Measurements from ENCODE around the gene CCZ1.
A peak's percentile ranks its signal among the peaks of the same experiment; 100 is the strongest.
"Not testable (repeated sequence)": the region's sequence is repeated elsewhere in the genome, so short reads cannot be mapped to it uniquely, and the experiment has no call there.

Gene CCZ1

DNA sequence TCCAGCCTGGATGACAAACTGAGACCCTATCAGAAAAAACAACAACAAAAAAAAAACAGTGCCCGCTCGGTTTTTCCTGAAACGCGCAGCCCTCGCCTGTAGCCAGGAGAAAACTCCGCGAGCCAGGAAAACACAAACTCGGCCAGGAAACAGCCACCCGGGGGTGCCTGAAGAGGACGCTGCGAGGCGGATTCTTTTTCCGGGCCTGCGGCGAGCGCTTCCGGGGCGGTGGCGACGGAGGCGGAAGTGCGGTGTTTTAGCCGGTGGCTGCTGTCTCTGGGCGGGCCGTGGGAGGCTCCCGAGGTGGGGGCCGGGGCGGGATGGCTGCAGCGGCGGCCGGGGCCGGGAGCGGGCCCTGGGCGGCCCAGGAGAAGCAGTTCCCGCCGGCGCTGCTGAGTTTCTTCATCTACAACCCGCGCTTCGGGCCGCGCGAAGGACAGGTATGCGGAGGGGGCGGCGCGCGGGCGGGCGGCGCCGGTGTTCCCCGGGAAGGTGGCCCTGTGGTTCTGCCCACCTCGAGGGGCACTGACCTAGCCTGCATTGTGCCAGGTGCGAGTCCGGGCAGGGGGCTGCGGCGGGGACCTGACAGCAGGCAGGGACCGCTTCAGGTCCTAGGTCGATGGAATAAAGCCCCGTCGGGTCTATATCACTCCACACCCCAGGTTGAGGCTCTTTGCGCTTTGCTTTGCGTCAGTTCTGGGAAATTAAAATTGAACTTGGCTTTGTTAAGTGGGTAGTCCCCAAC lies at the start of gene CCZ1:
Gene CCZ1 (plus strand): TSS at position 254 of the 745 bp plus-strand sequence. CDS start 67 bp downstream, at position 321.
- peak in 39 of 56 donors; percentile 8 to 76 (median 44) for DNase-seq

DNA sequence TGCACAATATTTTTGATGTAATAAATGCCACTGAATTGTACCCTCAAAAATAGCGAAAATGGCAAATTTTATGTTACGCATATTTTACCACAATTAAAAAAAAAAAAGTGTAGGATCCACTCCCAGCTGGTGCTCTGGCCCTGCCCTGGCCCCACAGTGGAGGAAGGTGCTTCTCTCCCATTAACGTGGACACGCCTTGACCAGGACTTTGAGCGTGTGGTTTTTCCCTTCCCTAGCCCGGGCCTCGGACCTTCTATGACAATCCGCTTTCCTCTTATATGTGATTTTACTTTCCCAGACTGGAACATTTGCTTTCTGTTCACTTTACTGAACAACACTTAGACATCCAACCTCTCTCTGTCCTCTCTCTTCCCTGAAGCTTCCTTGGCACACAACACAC lies 47.6 kb upstream of the CCZ1 start:
- DNase-seq: no peak

DNA sequence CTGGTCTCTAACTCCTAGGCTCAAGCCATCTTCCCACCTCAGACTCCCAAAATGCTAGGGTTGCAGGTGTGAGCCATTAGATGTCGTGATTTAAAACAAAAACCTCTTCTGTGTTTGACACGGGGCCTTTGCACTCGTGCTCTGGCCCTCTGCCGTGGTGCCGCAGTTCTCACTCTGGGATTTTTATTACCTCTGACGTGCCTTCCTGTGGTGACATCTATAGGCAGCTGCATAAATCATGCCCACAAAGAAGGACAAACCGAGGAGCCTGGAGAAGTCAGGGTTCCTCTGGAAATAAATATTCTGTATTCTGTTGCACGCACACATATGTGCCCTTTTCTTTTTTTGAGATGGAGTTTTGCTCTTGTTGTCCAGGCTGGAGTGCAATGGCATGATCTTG lies 43.8 kb upstream of the CCZ1 start:
- no peak for DNase-seq

DNA sequence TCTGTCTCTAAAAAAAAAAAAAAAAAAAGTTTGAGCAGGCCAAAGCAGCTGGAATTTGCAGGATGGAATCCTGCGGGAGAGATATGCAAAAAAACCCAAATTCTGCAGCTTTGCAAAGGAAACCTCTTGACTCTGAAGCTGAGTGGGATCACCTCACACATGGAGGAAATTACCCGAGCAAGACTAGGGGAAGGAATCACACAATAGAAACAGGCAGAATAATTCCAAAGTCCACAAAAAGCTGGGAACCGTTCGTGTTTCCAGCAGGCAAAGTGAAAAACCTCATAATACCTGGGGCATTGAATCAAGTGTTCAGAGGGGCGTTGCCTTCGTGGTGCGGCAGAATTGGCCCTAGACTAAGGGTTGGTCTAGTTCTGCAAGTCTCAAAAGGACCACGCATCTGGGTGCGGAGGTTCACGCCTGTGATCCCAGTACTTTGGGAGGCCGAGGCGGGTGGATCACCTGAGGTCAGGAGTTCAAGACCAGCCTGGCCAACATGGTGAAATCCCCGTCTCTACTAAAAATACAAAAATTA lies 41.4 kb upstream of the CCZ1 start:
- DNase-seq: not testable (repeated sequence)

DNA sequence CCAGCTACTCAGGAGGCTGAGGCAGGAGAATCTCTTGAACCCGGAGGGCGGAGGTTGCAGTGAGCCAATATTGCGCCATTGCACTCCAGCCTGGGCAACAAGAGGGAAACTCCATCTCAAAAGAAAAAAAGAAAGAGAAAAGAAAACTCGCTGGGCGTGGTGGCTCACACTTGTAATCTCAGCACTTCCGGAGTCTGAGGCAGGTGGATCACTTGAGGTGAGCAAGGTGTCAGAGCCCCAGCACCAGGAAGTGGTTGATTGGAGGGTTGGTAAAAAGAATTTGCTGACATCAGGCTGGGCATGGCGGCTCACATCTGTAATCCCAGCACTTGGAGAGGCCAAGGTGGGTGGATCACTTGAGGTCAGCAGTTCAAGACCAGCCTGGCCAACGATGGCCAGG lies 40.0 kb upstream of the CCZ1 start:
- not testable (repeated sequence) for DNase-seq

DNA sequence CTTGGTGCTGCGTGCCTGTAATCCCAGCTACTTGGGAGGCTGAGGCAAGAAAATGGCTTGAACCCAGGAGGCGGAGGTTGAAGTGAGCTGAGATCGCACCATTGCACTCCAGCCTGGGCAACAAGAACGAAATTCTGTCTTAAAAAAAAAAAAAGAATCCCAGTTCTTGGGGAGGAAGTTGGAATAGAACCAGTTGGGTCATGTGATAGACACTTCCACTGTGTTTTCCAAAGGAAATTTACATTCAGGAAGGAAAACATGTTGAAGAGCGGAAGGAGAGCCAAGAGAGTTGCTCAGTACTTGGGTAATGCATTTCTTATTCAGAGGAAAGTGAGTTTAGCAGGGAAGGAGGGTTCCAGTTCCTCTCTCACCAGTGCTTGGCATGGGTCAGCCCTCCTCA lies 37.3 kb upstream of the CCZ1 start:
- DNase-seq: not testable (repeated sequence)

DNA sequence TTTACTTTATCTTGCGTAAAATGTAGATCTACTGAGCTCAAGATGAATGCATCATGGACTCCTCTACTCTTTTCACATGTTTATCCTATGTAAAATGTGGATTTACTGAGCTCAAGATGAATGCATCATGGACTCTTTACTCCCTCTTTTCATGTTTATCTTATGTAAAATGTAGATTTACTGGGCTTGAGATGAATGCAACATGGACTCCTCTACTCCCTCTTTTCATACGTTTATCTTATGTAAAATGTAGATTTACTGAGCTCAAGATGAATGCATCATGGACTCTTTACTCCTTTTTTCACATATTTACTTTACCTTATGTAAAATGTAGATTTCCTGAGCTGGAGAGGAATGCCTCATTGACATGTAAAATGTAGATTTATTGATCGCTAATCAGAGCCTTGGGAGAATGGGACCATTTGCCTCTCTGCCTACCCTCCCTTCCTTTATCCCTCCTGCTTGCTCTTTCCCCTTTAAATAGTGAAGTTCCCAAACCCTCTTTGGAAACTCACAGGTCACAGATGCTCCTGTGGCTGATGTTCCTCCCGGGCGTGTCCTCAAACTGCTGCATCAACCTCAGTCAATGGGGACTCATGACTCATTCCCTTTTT lies 35.7 kb upstream of the CCZ1 start:
- peak in 2 of 56 donors; percentile 14 to 33 for DNase-seq

DNA sequence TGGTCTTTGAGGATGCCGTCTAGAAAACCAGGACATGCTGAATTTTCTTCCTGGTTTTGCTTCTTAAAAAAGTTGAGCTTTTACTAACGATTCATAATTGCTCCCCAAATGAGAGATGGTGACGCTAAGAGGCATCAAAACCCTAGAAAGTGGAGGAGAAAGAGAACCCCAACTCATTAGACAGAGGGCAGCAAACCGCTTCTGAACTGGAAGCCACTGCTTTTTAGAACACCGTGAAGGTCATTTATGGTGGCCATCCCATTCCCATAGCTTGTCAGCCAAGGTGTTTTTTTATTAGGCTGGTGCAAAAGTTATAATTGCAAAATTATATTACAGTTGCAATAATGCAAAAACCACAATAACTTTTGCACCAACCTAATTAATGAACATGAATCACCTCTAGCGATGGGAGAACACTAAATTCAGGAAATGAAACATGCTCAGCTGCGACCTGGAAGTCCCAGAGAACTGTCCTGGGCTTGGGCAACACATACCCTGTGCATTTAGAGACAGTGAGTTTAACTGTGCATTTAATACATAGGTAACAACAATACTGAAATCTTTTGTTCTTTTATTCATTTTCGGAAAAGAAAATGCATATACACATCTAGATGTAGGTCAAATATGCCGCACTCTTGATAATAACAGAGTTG lies 33.1 kb upstream of the CCZ1 start:
- peak in 4 of 56 donors; percentile 4 to 23 (median 14) for DNase-seq

DNA sequence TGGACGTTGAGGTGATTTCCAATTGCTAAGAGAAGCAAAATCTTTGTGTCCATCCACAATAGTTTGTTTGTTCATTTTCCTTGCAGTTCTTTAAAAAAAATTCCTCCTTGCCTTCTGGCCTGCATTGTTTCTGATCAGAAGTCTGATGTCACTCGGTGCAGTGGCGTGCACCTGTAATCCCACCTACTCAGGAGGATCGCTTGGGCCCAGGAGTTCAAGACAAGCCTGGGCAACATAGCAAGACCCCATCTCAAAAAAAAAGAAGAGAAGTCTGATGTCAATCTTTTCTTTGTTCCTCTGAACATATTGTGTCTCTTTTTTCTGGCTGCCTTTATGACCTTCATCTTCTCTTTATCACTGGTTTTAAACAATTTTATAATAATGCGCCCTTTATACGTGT lies 31.5 kb upstream of the CCZ1 start:
- DNase-seq: no peak

DNA sequence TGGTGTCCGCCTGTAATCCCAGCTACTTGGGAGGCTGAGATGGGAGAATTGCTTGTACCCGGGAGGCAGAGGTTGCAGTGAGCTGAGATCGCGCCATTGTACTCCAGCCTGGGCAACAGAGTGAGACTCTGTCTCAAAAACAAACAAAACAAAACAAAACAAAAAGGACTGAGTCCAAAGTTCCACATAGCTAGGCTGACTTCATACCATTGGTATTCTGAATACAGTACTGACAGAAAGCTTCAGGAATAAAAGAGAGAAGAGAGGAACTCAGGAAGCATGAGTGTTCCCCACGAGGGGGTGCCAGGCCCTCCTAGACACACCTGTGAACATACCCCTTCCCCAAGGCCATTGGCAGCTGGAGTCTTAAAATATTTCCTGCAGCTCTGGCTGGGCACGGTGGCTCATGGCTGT lies 29.6 kb upstream of the CCZ1 start:
- DNase-seq: not testable (repeated sequence)

DNA sequence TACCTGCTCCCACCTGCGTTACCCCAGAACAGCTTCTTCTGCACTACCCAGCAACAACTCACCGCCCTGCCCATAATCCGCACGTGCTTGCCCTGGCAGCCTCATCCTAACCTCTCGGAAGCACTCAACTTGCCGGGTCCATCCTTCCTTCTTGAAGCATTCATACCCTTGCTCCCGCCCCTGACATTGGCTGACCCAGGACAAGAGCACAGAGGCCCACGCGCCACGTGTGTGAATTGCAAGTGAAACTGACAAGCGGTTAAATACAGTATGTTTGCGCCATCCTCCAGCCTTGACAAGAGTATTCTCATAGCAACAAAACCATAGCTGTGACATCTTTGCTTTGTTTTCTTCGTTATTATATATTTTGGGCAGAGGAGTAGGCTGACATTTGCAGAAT lies 28.8 kb upstream of the CCZ1 start:
- peak in 12 of 56 donors; percentile 11 to 47 (median 18) for DNase-seq

DNA sequence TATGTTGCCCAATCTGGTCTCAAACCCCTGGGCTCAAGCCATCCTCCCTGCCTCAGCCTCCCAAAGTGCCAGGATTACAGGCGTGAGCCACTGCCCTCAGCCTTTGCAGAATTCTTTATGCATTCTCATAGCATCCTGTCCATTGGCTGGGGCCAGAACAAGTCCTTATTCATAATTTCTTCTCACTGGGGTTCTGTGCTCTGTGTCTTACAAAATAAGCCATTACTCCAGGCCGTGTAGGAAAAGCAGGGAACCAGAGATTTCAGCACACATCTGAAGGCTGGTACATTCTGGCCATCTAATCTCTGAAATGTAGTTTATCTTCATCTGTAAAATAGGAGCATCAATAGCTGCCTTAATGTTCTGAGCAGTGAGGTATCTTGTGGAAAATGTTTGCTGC lies 28.2 kb upstream of the CCZ1 start:
- DNase-seq: peak in 11 of 56 donors; percentile 8 to 27 (median 15)

DNA sequence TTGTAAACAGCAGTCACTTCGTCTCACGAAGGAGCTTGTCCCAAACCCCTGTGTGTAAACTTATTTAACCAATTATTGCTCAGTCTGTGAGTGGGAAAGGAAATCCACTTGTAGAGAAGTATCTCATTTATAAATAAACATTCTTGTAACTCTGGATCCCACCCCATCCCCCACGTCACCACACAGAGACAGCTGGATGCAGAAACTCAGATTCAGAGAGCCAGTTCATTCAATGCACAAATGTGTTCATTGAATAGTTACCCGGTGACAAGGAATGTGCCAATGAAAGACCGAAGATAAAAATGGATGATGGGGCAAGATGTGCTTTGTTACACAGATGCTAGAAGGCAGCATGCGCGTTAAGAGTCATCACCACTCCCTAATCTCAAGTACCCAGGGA lies 26.2 kb upstream of the CCZ1 start:
- peak in 21 of 56 donors; percentile 8 to 54 (median 25) for DNase-seq

DNA sequence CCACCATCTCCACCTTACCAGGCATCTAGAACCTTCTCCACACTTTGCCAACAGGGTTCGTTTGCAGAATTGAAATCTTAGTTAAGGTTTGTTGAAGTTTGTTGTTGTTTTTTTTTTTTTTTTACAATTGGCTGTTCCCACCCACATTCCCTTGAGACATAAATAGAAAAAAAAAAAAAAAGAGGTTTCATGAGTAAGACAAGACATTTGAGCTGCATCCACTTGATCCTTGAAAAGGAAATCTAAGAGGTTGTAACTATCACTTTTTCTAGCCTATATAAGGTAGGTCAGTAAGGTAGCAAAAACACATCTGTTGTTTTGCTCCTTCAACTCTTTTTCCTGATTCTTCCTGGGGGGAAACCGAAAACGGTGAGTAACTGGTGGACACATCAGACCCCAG lies 18.9 kb upstream of the CCZ1 start:
- DNase-seq: not testable (repeated sequence)

DNA sequence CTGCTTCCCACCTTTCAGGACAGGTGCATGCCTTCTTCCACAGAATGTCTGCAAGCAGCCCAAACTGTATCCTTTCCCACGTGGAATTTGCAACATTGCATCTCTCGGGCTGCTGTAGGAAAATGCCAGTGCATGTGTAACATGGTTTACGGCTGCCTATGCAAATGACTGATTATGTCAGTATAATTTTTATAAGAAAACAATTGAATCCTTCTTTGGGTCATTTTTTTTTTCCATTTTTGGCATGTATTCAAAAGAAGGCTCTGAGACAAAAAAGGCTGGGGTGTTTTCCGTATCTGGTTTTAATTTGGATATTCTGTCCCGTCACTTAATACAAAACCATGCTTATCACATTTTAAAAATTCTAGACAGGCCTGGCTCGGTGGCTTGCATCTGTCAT lies 18.4 kb upstream of the CCZ1 start:
- not testable (repeated sequence) for DNase-seq

DNA sequence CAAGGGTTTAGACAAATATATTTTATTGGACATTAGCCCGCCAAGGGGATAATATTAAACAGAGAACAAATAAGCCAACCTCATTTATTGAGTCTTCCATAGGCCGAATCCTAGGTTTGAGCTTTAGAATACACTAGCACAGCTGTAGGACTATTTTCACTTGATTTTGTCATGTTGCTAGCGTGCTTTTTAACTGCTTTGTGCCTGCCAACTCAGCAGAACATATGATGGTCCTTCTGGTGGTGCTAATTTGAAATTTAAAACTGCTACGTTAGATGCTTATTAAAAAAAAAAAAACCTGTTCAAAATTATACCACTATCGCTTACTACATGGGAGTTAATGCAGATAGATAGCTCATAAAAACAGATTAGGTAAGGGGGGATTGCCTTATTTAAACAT lies 14.1 kb upstream of the CCZ1 start:
- not testable (repeated sequence) for DNase-seq

DNA sequence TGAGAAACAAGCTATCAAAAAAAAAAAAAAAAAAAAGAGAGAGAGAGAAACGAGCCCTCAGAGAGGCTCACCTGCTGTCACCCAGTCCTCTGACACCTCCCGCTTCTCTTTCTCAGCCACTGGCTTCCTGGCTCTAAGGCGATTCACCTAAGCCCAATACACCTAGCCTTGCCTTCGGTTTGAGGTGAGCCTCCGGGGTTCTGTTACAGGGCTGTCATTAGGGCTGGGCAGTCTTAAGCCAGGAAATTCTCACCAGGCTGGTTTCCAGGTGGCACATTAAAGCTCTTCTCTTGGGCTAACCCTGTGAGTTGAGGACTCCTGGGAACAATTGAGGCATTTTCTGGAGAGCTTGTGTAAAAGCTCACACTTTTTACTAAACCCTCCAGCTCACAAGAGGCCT lies 10.5 kb upstream of the CCZ1 start:
- not testable (repeated sequence) for DNase-seq

DNA sequence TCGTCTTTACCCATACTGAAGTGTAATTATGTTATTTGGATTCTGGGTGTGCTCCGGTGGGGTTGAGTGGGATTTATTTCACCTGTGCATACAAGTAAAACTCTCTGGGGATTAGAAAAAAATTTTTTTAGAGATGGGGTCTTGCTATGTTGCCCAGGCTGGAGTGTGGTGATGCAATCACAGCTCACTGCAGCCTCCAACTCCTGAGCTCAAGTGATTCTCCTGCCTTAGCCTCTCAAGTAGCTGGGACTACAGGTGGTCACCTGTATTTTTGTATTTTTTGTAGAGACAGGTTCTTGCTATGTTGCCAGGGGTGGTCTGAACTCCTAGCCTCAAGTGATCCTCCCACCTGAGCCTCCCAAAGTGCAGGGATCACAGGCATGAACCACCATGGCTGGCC lies 8.3 kb upstream of the CCZ1 start:
- DNase-seq: not testable (repeated sequence)

DNA sequence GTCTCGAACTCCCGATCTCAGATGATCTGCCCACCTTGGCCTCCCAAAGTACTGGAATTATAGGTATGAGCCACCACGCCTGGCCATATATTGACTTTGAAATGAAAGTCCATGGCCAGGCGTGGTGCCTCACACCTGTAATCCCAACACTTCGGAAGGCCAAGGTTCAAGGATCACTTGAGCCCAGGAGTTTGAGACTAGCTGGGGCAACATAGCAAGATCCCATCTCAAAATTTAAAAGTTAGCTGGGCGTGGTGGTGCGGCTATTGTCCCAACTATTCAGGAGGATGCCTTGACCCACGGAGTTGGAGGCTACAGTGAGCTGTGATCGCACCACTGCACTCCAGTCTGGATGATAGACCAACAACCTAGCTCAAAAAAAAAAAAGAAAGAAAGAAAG lies 6.0 kb upstream of the CCZ1 start:
- DNase-seq: no peak

DNA sequence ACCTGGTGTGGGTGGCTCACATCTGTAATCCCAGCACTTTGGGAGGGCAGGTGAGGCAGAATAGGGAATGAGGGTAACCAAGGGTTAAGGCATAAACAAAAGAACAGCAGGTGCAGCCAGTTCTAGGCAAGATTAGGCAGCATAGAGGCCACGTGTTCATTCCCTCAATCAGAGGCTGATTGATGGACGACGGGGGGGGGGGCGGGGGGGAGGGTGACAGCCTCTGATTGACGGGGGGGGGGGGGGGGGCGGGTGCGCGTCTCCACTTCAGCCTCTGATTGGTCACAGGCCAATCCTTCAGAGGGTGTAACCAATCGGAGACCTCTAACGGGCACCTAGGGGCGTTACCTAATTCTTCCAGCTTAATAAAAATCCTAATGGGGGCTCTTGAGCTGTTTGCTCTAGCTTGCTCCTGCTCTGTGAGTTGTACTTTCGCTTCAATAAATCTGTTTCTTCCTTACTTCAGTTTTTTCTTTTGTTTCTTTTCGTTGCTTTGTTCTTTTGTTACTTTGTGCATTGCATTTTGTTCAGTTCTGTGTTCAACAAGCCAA lies 1.1 kb upstream of the CCZ1 start:
- peak in 24 of 56 donors; percentile 3 to 57 (median 32) for DNase-seq

DNA sequence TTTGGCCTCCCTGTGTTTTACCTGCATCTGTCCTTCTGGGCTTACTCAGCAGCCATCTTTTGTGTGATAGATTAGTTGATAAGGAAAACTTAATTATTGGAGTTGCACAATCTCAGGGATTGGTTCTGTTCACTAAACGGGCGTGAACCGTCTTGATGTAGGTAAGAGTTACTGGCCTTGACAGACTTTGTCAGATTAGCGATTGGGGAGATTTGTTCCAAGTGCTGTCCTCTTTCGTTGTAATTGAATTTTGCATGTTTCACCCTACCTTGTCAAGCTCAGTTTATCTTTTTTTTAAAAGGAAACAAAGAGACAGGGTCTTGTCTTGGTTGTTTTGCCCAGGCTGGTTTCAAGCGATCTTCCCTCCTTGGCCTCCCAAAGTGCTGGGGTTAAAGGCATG lies 4.5 kb downstream of the CCZ1 start:
- not testable (repeated sequence) for DNase-seq

DNA sequence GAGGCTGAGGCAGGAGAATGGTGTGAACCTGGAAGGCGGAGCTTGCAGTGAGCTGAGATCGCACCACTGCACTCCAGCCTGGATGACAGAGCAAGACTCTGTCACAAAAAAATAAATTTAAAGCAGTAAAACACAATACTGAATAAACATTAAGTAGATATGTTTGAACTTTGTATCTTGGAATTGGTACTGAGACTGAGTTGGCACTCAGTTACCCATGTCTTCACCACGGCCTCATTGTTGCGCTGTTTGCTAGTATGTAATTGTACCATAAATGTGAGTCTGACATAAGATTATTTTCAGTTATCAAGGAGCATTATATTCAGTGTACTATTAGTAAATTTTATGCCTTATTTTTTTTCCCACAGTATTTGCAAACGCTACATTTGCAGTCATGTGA lies 6.2 kb downstream of the CCZ1 start:
- not testable (repeated sequence) for DNase-seq

Measured in nucleus accumbens (tissue), 56 donors.